Smooth muscle cell (in vitro differentiated cells): Measurements from ENCODE around the gene GPER1. TPM values are rescaled to one million over a fixed set of nuclear protein-coding genes. Genes with fewer than 3 reads are reported as not detected.
"Not testable (repeated sequence)": the region's sequence is repeated elsewhere in the genome, so short reads cannot be mapped to it uniquely, and the experiment has no call there.

Experiments
- DNase-seq: peaks from one replicate; lab custom pipeline; 2025; ENCODE audit not compliant: unreplicated experiment; lab: John Stamatoyannopoulos, UW
- H2AFZ ChIP-seq: fragments of 200-600 bp; sonication (generic); 2 replicates; pipeline ENCODE4 v1.6.0; 2016; ENCODE audit warnings: antibody characterized with exemption, low read depth, mild to moderate bottlenecking
- H3F3A ChIP-seq: fragments of 200-600 bp; sonication (generic); 2 replicates; pipeline ENCODE4 v1.6.0; 2017; ENCODE audit warnings: antibody characterized with exemption, low read depth
- H3K27ac ChIP-seq: fragments of 200-600 bp; sonication (generic); 2 replicates; pipeline ENCODE4 v1.5.1; 2016; ENCODE audit warnings: low read depth, mild to moderate bottlenecking
- H3K27me3 ChIP-seq: fragments of 200-600 bp; sonication (generic); 2 replicates; pipeline ENCODE4 v1.6.1; 2016; ENCODE audit warnings: low read depth, mild to moderate bottlenecking
- H3K36me3 ChIP-seq: fragments of 200-600 bp; sonication (generic); 2 replicates; pipeline ENCODE4 v1.5.1; 2016; ENCODE audit warnings: low read depth
- H3K4me1 ChIP-seq: fragments of 200-600 bp; sonication (generic); 2 replicates; pipeline ENCODE4 v1.5.1; 2016; ENCODE audit warnings: low read depth
- H3K4me2 ChIP-seq: fragments of 200-600 bp; sonication (generic); 2 replicates; pipeline ENCODE4 v1.6.0; 2016; ENCODE audit warnings: mild to moderate bottlenecking
- H3K4me3 ChIP-seq: fragments of 200-600 bp; sonication (generic); 2 replicates; pipeline ENCODE4 v1.5.1; 2016; ENCODE audit warnings: mild to moderate bottlenecking
- H3K79me2 ChIP-seq: fragments of 200-600 bp; sonication (generic); 2 replicates; pipeline ENCODE4 v1.6.0; 2016; ENCODE audit warnings: low read depth, mild to moderate bottlenecking
- H3K9ac ChIP-seq: fragments of 200-600 bp; sonication (generic); 2 replicates; pipeline ENCODE4 v1.6.0; 2016; ENCODE audit warnings: low read depth
- H3K9me3 ChIP-seq: fragments of 200-600 bp; sonication (generic); replicated peaks from 2 replicates; pipeline ENCODE4 v1.5.1; 2016; ENCODE audit warnings: low read depth
- H4K20me1 ChIP-seq: fragments of 200-600 bp; sonication (generic); 2 replicates; pipeline ENCODE4 v1.6.0; 2016; ENCODE audit warnings: low read depth
- CTCF ChIP-seq: fragments of 200-600 bp; sonication (generic); IDR thresholded peaks from 2 replicates; pipeline ENCODE4 v1.5.1; 2017; ENCODE audit warnings: borderline replicate concordance, mild to moderate bottlenecking, antibody characterized with exemption; ENCODE audit not compliant: insufficient read depth, poor library complexity, severe bottlenecking
- WGBS: methylation state at CpG from one replicate; pipeline ENCODE4 v1.1.7; 2016; ENCODE audit warnings: low lambda C conversion rate; 5-methylcytosine and 5-hydroxymethylcytosine counted together
- polyA plus RNA-seq: library from polyadenylated mRNA; unstranded; fragments of >200 nt; fragmentation: Nextera tagmentation; extraction: Ambion mirVana; gene quantifications from 2 replicates; pipeline ENCODE4 v1.2.1, GENCODE V29; 2016
- total RNA-seq: library from RNA; depleted of rRNA; stranded (reverse); fragments of >200 nt; gene quantifications from 2 replicates; pipeline ENCODE4 v1.2.3, GENCODE V29; 2014

GPER1 gene
- total and polyA plus RNA-seq, 2 experiments from 2014 or later = 1.3 to 2.3 TPM

GRCh38 chr7:1112625-1113547 lies 25.0 kb downstream of the GPER1 start:
- WGBS = 94% methylated on average over 43 of the region's 43 CpGs
- H3K27ac ChIP-seq = no peak overlapping the region
- H3K4me1 ChIP-seq = no peaks in the 10 kb centered on the region
- H3K36me3 ChIP-seq = no peaks in the 10 kb centered on the region
- no peak overlapping the region for H2AFZ ChIP-seq
- no peaks in the 10 kb centered on the region for H3F3A ChIP-seq
- no peak overlapping the region for H3K4me2 ChIP-seq
- no peaks in the 10 kb centered on the region for H3K9me3 ChIP-seq
- H3K79me2 ChIP-seq = peaks cover 4% of the 10 kb centered on the region
- TF ChIP-seq CTCF = no peak
- no peak overlapping the region for H3K9ac ChIP-seq
- DNase-seq = no peak
- H3K27me3 ChIP-seq = no peaks in the 10 kb centered on the region
- H4K20me1 ChIP-seq = peaks cover 68% of the 10 kb centered on the region
- H3K4me3 ChIP-seq = no peak overlapping the region

- H3F3A ChIP-seq = no peaks in the 10 kb centered on the region
- no peak overlapping the region for H3K27ac ChIP-seq
- H3K9ac ChIP-seq = no peak overlapping the region
- H3K4me2 ChIP-seq = no peak overlapping the region
- H3K36me3 ChIP-seq = no peaks in the 10 kb centered on the region
- H3K9me3 ChIP-seq = no peaks in the 10 kb centered on the region
- H3K79me2 ChIP-seq = peaks cover 4% of the 10 kb centered on the region
- no peak for DNase-seq
- H3K27me3 ChIP-seq = no peaks in the 10 kb centered on the region
- 96% methylated on average over 18 of the region's 18 CpGs for WGBS
- no peak overlapping the region for H3K4me3 ChIP-seq
- H2AFZ ChIP-seq = no peak overlapping the region
- H4K20me1 ChIP-seq = peaks cover 71% of the 10 kb centered on the region
- no peaks in the 10 kb centered on the region for H3K4me1 ChIP-seq
- no peak for TF ChIP-seq CTCF
Observed at GRCh38 chr7:1113548-1113885, 25.6 kb downstream of the GPER1 start.

GRCh38 chr7:1114088-1114487 lies 26.2 kb downstream of the GPER1 start:
- H3K4me1 ChIP-seq = no peaks in the 10 kb centered on the region
- H3K4me2 ChIP-seq = no peak overlapping the region
- WGBS = 95% methylated on average over 13 of the region's 13 CpGs
- H3K27me3 ChIP-seq = no peaks in the 10 kb centered on the region
- no peak overlapping the region for H3K27ac ChIP-seq
- H2AFZ ChIP-seq = no peak overlapping the region
- no peak for TF ChIP-seq CTCF
- H3F3A ChIP-seq = no peaks in the 10 kb centered on the region
- H4K20me1 ChIP-seq = peaks cover 65% of the 10 kb centered on the region
- H3K36me3 ChIP-seq = no peaks in the 10 kb centered on the region
- H3K9me3 ChIP-seq = no peaks in the 10 kb centered on the region
- peaks cover 4% of the 10 kb centered on the region for H3K79me2 ChIP-seq
- DNase-seq = no peak
- H3K4me3 ChIP-seq = no peak overlapping the region
- H3K9ac ChIP-seq = no peak overlapping the region

- no peak overlapping the region for H3K4me2 ChIP-seq
- H3K9ac ChIP-seq = no peak overlapping the region
- DNase-seq = no peak
- no peak overlapping the region for H3K27ac ChIP-seq
- H3K27me3 ChIP-seq = no peaks in the 10 kb centered on the region
- H3K36me3 ChIP-seq = no peaks in the 10 kb centered on the region
- no peak overlapping the region for H2AFZ ChIP-seq
- no peak overlapping the region for H3K4me3 ChIP-seq
- H3F3A ChIP-seq = no peaks in the 10 kb centered on the region
- H4K20me1 ChIP-seq = peaks cover 65% of the 10 kb centered on the region
- peaks cover 4% of the 10 kb centered on the region for H3K79me2 ChIP-seq
- 93% methylated on average over 19 of the region's 19 CpGs for WGBS
- TF ChIP-seq CTCF = no peak
- H3K9me3 ChIP-seq = no peaks in the 10 kb centered on the region
- H3K4me1 ChIP-seq = no peaks in the 10 kb centered on the region
Observed at GRCh38 chr7:1114505-1114904, 26.6 kb downstream of the GPER1 start.

GRCh38 chr7:1115171-1116045 lies 27.5 kb downstream of the GPER1 start:
- H3K9me3 ChIP-seq, H3K36me3 ChIP-seq, DNase-seq, H3F3A ChIP-seq, H3K27ac ChIP-seq, H3K9ac ChIP-seq, H3K4me1 ChIP-seq, H3K4me3 ChIP-seq, H3K27me3 ChIP-seq, H2AFZ ChIP-seq, H3K4me2 ChIP-seq, H3K79me2 ChIP-seq: not testable (repeated sequence)
- H4K20me1 ChIP-seq = peaks cover 63% of the 10 kb centered on the region
- WGBS = 94% methylated on average over 38 of the region's 44 CpGs
